ENCODE data around the gene ZNF469. TPM values are rescaled to one million over a fixed set of nuclear protein-coding genes. Genes with fewer than 3 reads are reported as not detected.

Gene ZNF469
- total RNA-seq, 2 experiments from 2014 or later: 1.4 to 1.5 TPM

- ChIA-PET CTCF (no interaction called here), POLR2A (no interaction called here)
Observed at GRCh38 chr16:88345721-88346560, 36.8 kb upstream of the ZNF469 start.

GRCh38 chr16:88346680-88347505 is 35.9 kb upstream of the ZNF469 start:
- ChIA-PET POLR2A (no interaction called here), CTCF (no interaction called here)

DNA sequence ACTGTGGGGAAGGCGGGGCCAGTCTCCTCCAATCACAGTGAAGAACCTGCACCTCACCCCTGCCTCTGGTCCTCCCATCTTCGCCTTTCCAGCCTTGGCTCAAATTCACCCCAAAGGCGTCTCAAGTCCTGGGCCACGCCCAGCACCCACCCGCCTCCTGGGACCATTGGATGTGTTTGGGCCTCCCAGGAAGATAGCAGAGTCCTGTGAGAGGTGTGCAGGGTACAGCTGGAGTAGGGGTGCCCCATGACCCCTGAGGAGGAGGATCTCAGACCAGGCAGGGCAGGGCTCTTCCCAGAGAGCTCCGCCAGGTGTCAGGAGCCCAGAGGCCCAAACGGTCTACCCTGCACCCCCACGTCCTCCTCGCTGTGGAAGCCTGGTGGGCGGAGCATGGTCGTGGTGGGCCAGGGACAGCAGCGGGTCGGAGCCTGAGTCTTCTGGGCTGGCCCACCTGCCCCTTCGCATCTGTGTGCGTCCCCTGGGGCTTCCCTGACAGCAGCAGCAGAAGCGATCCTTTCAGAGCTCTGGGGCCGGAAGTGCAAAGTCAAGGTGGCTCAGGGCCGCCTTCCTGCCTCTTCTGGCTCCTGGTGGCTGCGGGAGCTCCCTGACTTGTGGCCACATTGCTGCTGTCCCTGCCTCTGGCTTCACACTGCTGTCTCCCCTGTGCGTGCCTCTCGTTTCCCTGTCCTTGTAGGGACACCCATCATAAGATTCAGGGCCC is 34.9 kb upstream of the ZNF469 start:
- ChIA-PET CTCF (no interaction called here), POLR2A (no interaction called here)

DNA sequence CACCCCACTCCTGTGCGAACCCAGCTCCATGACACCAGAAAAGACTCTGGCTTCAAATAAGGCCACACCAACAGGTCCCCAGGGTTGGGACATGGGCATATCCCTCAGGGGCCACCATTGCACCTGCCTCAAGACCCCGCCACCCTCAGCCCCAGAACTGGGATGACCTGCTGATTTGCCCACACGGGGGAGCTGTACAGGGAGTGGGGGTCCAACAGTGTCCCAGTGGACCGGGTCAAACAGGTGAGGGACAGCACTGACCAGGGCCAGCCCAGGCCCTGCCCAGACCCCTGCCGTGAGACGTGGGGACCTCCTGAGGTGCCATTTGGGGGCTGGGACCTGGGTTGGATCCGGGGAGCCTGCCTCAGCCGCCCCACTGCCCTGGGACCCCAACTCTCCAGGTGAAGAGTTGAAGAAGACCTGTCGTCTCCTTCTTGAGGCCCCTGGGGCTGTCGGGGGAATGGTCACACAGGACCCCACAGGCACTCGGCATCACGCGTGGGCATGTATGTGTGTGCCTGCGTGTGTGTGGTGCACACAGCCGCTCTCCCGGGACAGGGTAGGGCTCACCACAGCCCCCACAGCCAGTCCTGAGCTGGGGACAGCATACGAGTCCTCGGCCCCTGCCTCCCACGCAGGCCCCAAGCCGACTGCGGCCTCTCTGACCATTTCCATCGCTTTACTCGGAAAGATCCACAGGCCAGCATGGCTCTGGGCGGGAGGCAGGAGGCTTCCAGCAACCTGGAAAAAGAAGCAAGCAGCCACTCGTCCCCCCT is 34.2 kb upstream of the ZNF469 start:
- ChIA-PET CTCF (no interaction called here), POLR2A (no interaction called here)

GRCh38 chr16:88349153-88349902 is 33.4 kb upstream of the ZNF469 start:
- ChIA-PET POLR2A (no interaction called here), CTCF (no interaction called here)

- POLR2A ChIA-PET: no interaction called here
- CTCF ChIA-PET: interaction anchor here (0.6 kb wide), 1 partner anchor 586 kb away, joined by 7 read pairs; no protein-coding TSS in a partner anchor
Observed at GRCh38 chr16:88349903-88350900, 32.6 kb upstream of the ZNF469 start.

- CTCF ChIA-PET: no interaction called here
- POLR2A ChIA-PET: no interaction called here
Observed at GRCh38 chr16:88350922-88351321, 31.8 kb upstream of the ZNF469 start.

DNA sequence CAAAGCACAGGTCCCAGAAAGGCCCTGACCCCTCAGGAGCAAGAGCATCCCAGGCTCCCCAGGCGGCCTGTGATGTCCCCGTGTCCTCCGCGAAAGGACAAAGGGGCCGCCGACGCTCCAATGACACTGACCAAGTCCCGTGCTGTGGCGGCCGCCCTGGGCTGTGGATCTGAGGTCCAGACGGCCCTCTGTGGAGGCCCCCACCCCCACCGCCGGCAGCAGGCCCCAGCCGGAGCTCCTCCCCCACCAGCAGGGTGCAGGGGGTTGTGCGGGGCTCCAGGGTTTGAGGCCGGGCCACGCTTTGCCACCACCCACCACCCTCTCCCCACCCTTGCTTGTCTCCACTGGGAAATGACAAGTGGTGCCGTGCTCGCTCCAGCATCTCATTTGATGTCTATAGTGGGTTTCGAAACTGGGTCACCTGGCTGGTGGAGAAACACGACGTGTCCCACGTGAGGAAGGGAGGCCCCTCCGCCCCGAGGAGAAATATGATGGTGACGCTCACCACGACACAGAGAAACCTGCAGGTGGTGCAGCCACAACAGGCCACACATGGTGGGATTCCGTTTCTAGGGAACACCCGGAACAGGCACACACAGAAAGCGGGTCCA is 31.2 kb upstream of the ZNF469 start:
- CTCF ChIA-PET: no interaction called here
- POLR2A ChIA-PET: no interaction called here

- ChIA-PET POLR2A (no interaction called here), CTCF (no interaction called here)
Observed at GRCh38 chr16:88352261-88353200, 30.2 kb upstream of the ZNF469 start.

- ChIA-PET CTCF (no interaction called here), POLR2A (no interaction called here)
Observed at GRCh38 chr16:88353232-88353631, 29.5 kb upstream of the ZNF469 start.

DNA sequence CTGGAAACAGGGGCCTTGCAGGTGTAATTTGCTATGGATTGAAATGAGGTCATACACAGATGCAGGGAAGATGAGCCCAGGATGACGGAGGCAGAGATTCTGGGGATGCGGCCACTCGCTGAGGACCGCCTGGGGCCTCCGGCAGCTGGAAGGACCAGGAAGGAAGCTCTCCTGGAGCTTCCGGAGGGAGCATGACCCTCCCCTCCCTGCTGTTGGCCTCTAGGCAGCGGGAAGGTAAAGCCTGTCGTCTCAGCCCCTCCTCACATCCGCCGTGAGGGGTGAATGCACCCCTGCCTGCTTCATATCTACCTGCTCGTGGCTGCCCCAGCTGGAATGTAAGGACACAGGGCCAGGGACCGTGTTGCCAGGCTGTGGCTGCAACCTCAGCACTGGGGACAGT is 29.1 kb upstream of the ZNF469 start:
- ChIA-PET CTCF (no interaction called here), POLR2A (no interaction called here)

- POLR2A ChIA-PET: no interaction called here
- CTCF ChIA-PET: no interaction called here
Observed at GRCh38 chr16:88354229-88355092, 28.3 kb upstream of the ZNF469 start.

GRCh38 chr16:88355093-88355388 is 27.7 kb upstream of the ZNF469 start:
- ChIA-PET CTCF (no interaction called here), POLR2A (no interaction called here)

GRCh38 chr16:88355389-88356123 is 27.2 kb upstream of the ZNF469 start:
- ChIA-PET POLR2A (no interaction called here), CTCF (no interaction called here)

DNA sequence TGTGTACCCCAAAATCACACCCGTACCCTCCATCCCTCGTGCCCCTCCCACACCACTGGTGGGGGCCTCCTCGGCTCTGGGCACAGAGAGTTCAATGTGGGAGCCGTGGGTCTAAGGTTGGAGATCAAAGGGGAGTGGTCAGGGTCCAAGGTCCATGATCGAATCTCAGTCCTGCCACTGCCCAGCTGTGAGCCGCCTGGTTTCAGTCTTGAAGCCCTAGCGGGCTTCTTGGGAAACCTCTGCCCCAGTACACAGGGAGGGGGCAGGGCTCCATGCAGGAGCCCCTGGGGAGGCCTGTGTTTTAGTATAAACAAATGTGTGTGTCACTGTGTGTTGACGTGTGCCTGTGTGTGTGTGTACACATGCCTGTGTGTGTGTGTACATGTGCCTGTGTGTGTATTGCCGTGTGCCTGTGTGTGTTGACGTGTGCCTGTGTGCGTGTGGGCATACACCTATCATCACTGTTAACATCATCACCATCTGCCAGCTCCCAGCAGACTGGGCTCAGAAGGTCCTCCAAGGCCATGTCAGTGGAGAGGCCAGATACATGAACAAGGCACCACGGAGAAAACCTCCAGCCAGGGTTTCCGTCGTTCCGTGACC is 26.5 kb upstream of the ZNF469 start:
- CTCF ChIA-PET: no interaction called here
- POLR2A ChIA-PET: no interaction called here

Measured in activated CD8-positive, alpha-beta memory T cell treated with anti-CD3 and anti-CD28 coated beads for 36 hours (primary cell).